PC-9 (cell line): ENCODE data around the gene NEUROD2. TPM values are rescaled to one million over a fixed set of nuclear protein-coding genes. Genes with fewer than 3 reads are reported as not detected.
A peak's percentile ranks its signal among the peaks of the same experiment; 100 is the strongest.

ENCODE experiments used
- BruUV-seq: library from RNA; stranded (reverse); fragments of 400-500 nt; replicated peaks from 2 replicates; lab custom pipeline; 2021; lab: Mats Ljungman, UMichigan
- CTCF ChIA-PET: fragments of 300-600 bp; sonication (Branson Sonifier 250); formaldehyde crosslinking; loops from one replicate; lab custom pipeline; 2022; ENCODE audit warnings: antibody characterized with exemption; lab: Charles Lee
- POLR2A ChIA-PET: fragments of 300-600 bp; sonication (Branson Sonifier 250); formaldehyde crosslinking; loops from one replicate; lab custom pipeline; 2022; ENCODE audit warnings: antibody characterized with exemption; ENCODE audit not compliant: unreplicated experiment; lab: Charles Lee
- DNase-seq, 2 experiments: peaks; one replicate each; pipeline versions ENCODE4 v3.0.0 to v3.0.0-alpha.2; 2015 to 2022; ENCODE audit warnings: mixed read lengths in 1 of 2
- H2AFZ ChIP-seq: fragments of 200-600 bp; sonication (generic); 2 replicates; pipeline ENCODE4 v1.8.1; 2017; ENCODE audit warnings: antibody characterized with exemption
- H3F3A ChIP-seq: fragments of 200-600 bp; sonication (generic); 2 replicates; pipeline ENCODE4 v1.8.1; 2017; ENCODE audit warnings: antibody characterized with exemption, mild to moderate bottlenecking, low read depth; ENCODE audit not compliant: insufficient read depth
- H3K27ac ChIP-seq: fragments of 200-600 bp; sonication (generic); 2 replicates; pipeline ENCODE4 v1.6.1; 2016; ENCODE audit warnings: mixed run types
- H3K27me3 ChIP-seq: fragments of 200-600 bp; sonication (generic); 2 replicates; pipeline ENCODE4 v1.6.1; 2016; ENCODE audit warnings: low read depth, mixed run types; ENCODE audit not compliant: insufficient read depth
- H3K36me3 ChIP-seq: fragments of 200-600 bp; sonication (generic); 2 replicates; pipeline ENCODE4 v1.6.1; 2016; ENCODE audit warnings: low read depth, mixed run types
- H3K4me1 ChIP-seq: fragments of 200-600 bp; sonication (generic); replicated peaks from 2 replicates; pipeline ENCODE4 v1.6.1; 2016; ENCODE audit warnings: mixed run types; ENCODE audit not compliant: insufficient read depth
- H3K4me2 ChIP-seq: fragments of 200-600 bp; sonication (generic); 2 replicates; pipeline ENCODE4 v1.6.1; 2017; ENCODE audit warnings: mixed run types
- H3K4me3 ChIP-seq: fragments of 200-600 bp; sonication (generic); 2 replicates; pipeline ENCODE4 v1.6.1; 2016; ENCODE audit warnings: mixed run types
- H3K79me2 ChIP-seq: fragments of 200-600 bp; sonication (generic); 2 replicates; pipeline ENCODE4 v1.6.1; 2017; ENCODE audit warnings: low read depth, mixed run types
- H3K9me2 ChIP-seq: fragments of 200-600 bp; sonication (generic); 2 replicates; pipeline ENCODE4 v1.8.1; 2017; ENCODE audit warnings: mild to moderate bottlenecking; ENCODE audit not compliant: insufficient read depth
- H3K9me3 ChIP-seq: fragments of 200-600 bp; sonication (generic); 2 replicates; pipeline ENCODE4 v1.8.1; 2016; ENCODE audit warnings: low read depth; ENCODE audit not compliant: insufficient read depth
- H4K20me1 ChIP-seq: fragments of 200-600 bp; sonication (generic); 2 replicates; pipeline ENCODE4 v1.8.1; 2017; ENCODE audit not compliant: insufficient read depth
- CTCF ChIP-seq: fragments of 200-600 bp; sonication (generic); conservative IDR thresholded peaks from 2 replicates; pipeline ENCODE4 v1.6.1; 2017; ENCODE audit warnings: mixed run types, antibody characterized with exemption, mild to moderate bottlenecking, moderate library complexity
- EZH2 ChIP-seq: fragments of 200-600 bp; sonication (generic); IDR thresholded peaks from 2 replicates; pipeline ENCODE4 v1.8.0; 2017; ENCODE audit warnings: antibody characterized with exemption, low read depth
- intact Hi-C: fragments of 100-400 bp; cut with micrococcal nuclease; formaldehyde crosslinking; loops from one replicate; pipeline ENCODE4 v1.10.0; 2022; ENCODE audit not compliant: unreplicated experiment
- total RNA-seq: library from RNA; stranded (reverse); gene quantifications from 2 replicates; pipeline ENCODE4 v1.2.3, GENCODE V29; 2021

The NEUROD2 gene
- total RNA-seq, 1 experiment from 2014 or later = not detected

- H3K4me1 ChIP-seq = peaks cover 18% of the 10 kb centered on the region
- H3K27ac ChIP-seq = no peak overlapping the region
- peaks cover 10% of the 10 kb centered on the region for H4K20me1 ChIP-seq
- POLR2A ChIA-PET = no interaction called here
- H3K27me3 ChIP-seq = no peaks in the 10 kb centered on the region
- H3K4me2 ChIP-seq = no peak overlapping the region
- no peak overlapping the region for H3K4me3 ChIP-seq
- no peaks in the 10 kb centered on the region; the same call in 1 of the 2 replicates for H3F3A ChIP-seq
- H3K79me2 ChIP-seq = peaks cover 61% of the 10 kb centered on the region
- no peaks in the 10 kb centered on the region for H3K36me3 ChIP-seq
- no peak for TF ChIP-seq CTCF
- no peak for TF ChIP-seq EZH2
- H3K9me2 ChIP-seq = no peaks in the 10 kb centered on the region
- intact Hi-C loops = no loop called here
- BruUV-seq = no TSS peak
- H2AFZ ChIP-seq = no peak overlapping the region
- H3K9me3 ChIP-seq = no peaks in the 10 kb centered on the region
- DNase-seq = no peak
- CTCF ChIA-PET = interaction anchor here (0.5 kb wide), 1 partner anchor 90 kb away, joined by 8 read pairs; no protein-coding TSS in a partner anchor
Observed at GRCh38 chr17:39639566-39640458, 32.1 kb upstream of the NEUROD2 start.

GRCh38 chr17:39639043-39639442, 31.3 kb upstream of the NEUROD2 start:
- peaks cover 18% of the 10 kb centered on the region for H3K4me1 ChIP-seq
- TF ChIP-seq EZH2 = no peak
- TF ChIP-seq CTCF = no peak
- intact Hi-C loops = no loop called here
- no peaks in the 10 kb centered on the region for H3K36me3 ChIP-seq
- H3K9me2 ChIP-seq = no peaks in the 10 kb centered on the region
- BruUV-seq = no TSS peak
- H3K9me3 ChIP-seq = no peaks in the 10 kb centered on the region
- ChIA-PET POLR2A (no interaction called here), CTCF (no interaction called here)
- no peaks in the 10 kb centered on the region for H3K27me3 ChIP-seq
- H3K79me2 ChIP-seq = peaks cover 54% of the 10 kb centered on the region
- H3K4me3 ChIP-seq = no peak overlapping the region
- H3K4me2 ChIP-seq = no peak overlapping the region
- H3K27ac ChIP-seq = no peak overlapping the region
- H2AFZ ChIP-seq = no peak overlapping the region
- peaks cover 2% of the 10 kb centered on the region for H4K20me1 ChIP-seq
- DNase-seq = no peak
- H3F3A ChIP-seq = no peaks in the 10 kb centered on the region; the same call in 1 of the 2 replicates

- no peak for TF ChIP-seq EZH2
- TF ChIP-seq CTCF = no peak
- Histone ChIP-seq H3F3A (no peaks in the 10 kb centered on the region; the same call in 1 of the 2 replicates), H3K27me3 (no peaks in the 10 kb centered on the region), H3K27ac (no peak overlapping the region), H3K9me2 (no peaks in the 10 kb centered on the region), H3K4me2 (peak overlapping the region; percentile 100), H2AFZ (no peak overlapping the region), H3K36me3 (no peaks in the 10 kb centered on the region), H3K9me3 (no peaks in the 10 kb centered on the region), H4K20me1 (no peaks in the 10 kb centered on the region; the same call in 1 of the 2 replicates), H3K4me3 (peak overlapping the region; percentile 98; the same call in 1 of the 2 replicates), H3K79me2 (peaks cover 48% of the 10 kb centered on the region), H3K4me1 (peaks cover 18% of the 10 kb centered on the region)
- no peak for DNase-seq
- POLR2A ChIA-PET = no interaction called here
- BruUV-seq = no TSS peak
- intact Hi-C loops = no loop called here
- CTCF ChIA-PET = no interaction called here
Observed at GRCh38 chr17:39638317-39638716, 30.6 kb upstream of the NEUROD2 start.
